Measurements from ENCODE around the gene SLC35G2.

GRCh38 chr3:136778865-136779264 is 40.1 kb upstream of the SLC35G2 start:
- TF ChIP-seq EZH2 (IDR thresholded peaks at IDR 0.05; ENCODE audit: borderline replicate concordance, low read depth, low read length, severe bottlenecking) (no peak), CTCF (IDR thresholded peaks at IDR 0.05; ENCODE audit: borderline replicate concordance, extremely low read depth, low read length, poor library complexity, severe bottlenecking) (no peak)

All from DND-41 (cell line).